Muscle layer of duodenum (tissue), 2 donors: ENCODE data around the gene ADSS1.

Experiments used
- H3K27ac ChIP-seq: one replicate; pipeline ENCODE4 v1.7.0; 2013; ENCODE audit warnings: mild to moderate bottlenecking, low read length
- H3K27me3 ChIP-seq: one replicate; pipeline ENCODE4 v1.7.0; 2013; ENCODE audit warnings: low read depth, mild to moderate bottlenecking, control low read depth, low read length
- H3K36me3 ChIP-seq, 2 donors: one replicate each; pipeline ENCODE4 v1.7.0; 2013; ENCODE audit warnings: low read length in 2 of 2, control low read depth in 1 of 2, mild to moderate bottlenecking in 1 of 2; ENCODE audit not compliant: insufficient read depth in 2 of 2, control insufficient read depth in 1 of 2
- H3K4me1 ChIP-seq, 2 donors: one replicate each; pipeline ENCODE4 v1.7.0; 2013; ENCODE audit warnings: low read length in 2 of 2, mild to moderate bottlenecking in 2 of 2, control low read depth in 1 of 2, moderate library complexity in 1 of 2; ENCODE audit not compliant: insufficient read depth in 2 of 2, control insufficient read depth in 1 of 2
- H3K4me3 ChIP-seq, 2 donors: one replicate each; pipeline ENCODE4 v1.7.0; 2013; ENCODE audit warnings: low read length in 2 of 2, low read depth in 1 of 2, mild to moderate bottlenecking in 1 of 2
- H3K9me3 ChIP-seq, 2 donors: one replicate each; pipeline ENCODE4 v1.7.0; 2013; ENCODE audit warnings: low read length in 2 of 2, control low read depth in 1 of 2, mild to moderate bottlenecking in 1 of 2; ENCODE audit not compliant: control insufficient read depth in 1 of 2
- donor health status: healthy.

Gene ADSS1

DNA sequence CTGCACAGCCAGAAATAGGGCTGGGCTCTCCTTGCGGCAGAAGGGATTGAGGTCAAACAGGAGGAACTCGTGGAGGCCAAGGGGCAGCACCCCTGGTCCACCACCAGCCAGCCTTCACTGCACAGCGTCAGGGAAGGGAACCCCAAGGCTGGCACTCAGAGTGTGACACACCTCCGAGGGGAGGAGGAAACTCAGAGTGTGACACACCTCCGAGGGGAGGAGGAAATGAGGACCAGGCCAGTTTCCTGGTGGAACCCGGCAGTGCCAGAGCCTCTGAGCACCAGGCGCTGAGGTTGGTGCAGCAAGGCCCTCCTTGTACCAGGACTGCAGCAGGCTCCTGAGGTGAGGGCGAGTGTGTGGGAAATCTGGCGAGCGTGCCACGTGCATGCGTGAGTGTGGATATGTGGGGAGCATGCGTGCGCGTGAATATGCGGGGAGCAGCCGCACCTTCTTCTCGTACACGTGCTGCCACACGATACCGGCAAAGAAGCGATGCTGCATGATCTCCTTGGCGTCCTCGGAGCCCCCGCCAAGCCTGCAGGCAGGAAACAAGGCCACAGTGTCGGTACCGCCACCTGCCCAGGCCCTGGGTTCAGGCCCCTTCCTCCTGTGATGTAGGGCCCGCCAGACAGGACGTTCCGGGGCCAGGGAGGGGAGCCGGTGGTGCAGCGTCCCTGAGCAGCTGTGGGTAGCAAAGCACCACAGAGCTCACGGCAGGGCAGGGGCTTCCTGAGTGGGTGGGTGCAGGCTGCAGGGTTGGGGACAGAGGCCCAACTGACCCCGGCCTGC, 48.1 kb downstream of the ADSS1 start:
- Histone ChIP-seq H3K36me3 (peaks cover 19 to 65% of the 10 kb centered on the region in 2 donors), H3K27me3 (no peaks in the 10 kb centered on the region), H3K4me1 (peaks cover 0 to 6% of the 10 kb centered on the region in 2 donors), H3K9me3 (no peaks in the 10 kb centered on the region), H3K4me3 (no peak overlapping the region), H3K27ac (no peak overlapping the region)

DNA sequence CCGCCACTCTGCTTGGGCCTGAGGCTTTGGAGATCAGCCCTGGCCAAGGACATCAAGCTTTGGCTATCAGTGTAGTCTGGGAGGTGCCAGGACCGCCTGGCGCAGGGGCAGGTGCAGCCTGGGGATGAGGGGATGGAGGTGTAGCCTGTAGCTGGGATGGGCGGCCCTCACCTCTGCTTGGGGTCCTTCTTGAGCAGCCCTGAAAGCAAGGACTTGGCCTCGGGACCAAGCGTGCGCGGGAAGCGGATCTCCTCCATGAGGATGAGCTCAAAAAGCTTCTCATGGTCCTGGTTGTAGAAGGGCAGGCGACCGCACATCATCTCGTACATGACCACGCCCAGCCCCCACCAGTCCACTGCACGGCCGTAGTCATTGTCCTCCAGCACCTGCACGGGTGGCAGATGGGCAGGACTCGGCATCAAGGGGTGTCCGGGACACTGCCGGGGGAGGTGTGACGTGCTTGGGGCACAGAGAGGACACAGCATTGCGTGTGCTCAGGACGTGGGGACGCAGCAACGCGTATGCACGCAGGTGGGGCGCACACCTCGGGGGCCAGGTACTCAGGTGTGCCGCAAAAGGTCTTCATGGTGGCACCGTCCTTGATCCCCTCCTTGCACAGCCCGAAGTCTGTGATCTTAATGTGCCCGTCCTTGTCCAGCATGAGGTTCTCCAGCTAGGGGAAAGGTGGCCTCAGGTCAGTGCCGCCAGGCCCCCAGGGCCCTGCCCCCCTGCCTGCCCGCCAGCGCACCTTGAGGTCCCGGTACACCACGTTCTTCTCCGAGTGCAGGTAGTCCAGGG, 48.9 kb downstream of the ADSS1 start:
- Histone ChIP-seq H3K4me1 (peaks cover 0 to 6% of the 10 kb centered on the region in 2 donors), H3K36me3 (peaks cover 19 to 67% of the 10 kb centered on the region in 2 donors), H3K27me3 (no peaks in the 10 kb centered on the region), H3K4me3 (no peak overlapping the region), H3K27ac (no peak overlapping the region), H3K9me3 (no peaks in the 10 kb centered on the region)

- H3K4me1 ChIP-seq = peaks cover 0 to 3% of the 10 kb centered on the region in 2 donors
- no peak overlapping the region for H3K4me3 ChIP-seq
- H3K27ac ChIP-seq = no peak overlapping the region
- no peaks in the 10 kb centered on the region for H3K9me3 ChIP-seq
- peaks cover 19 to 67% of the 10 kb centered on the region in 2 donors for H3K36me3 ChIP-seq
- no peaks in the 10 kb centered on the region for H3K27me3 ChIP-seq
Measured at GRCh38 chr14:104773505-104774452, 49.8 kb downstream of the ADSS1 start.

- H3K27me3 ChIP-seq = no peaks in the 10 kb centered on the region
- H3K36me3 ChIP-seq = peaks cover 19 to 67% of the 10 kb centered on the region in 2 donors
- H3K4me3 ChIP-seq = no peak overlapping the region
- H3K4me1 ChIP-seq = no peaks in the 10 kb centered on the region
- no peaks in the 10 kb centered on the region for H3K9me3 ChIP-seq
- no peak overlapping the region for H3K27ac ChIP-seq
Measured at GRCh38 chr14:104774453-104775072, 50.5 kb downstream of the ADSS1 start.

- Histone ChIP-seq H3K27ac (no peak overlapping the region), H3K27me3 (no peaks in the 10 kb centered on the region)
Measured at GRCh38 chr14:104775073-104775489, 51.1 kb downstream of the ADSS1 start.

DNA sequence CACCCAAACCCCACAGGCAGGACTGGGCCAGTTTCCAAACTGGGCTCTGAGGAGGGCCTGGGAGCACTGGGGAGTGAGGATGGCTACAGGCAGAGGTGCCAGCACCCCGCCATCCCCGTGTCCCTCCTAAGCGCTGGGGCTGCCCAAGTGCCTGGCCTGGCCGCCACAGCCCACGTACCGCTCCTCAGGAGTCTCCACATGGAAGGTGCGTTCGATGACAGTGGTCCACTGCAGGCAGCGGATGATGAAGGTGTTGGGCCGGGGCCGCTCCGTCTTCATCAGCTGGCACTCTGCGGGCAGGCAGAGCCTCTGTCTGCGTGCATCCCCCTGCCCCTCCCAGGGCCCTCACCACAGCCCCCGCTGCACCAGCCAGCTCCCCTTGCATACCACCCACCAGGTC, 52.5 kb downstream of the ADSS1 start:
- Histone ChIP-seq H3K27me3 (no peaks in the 10 kb centered on the region), H3K27ac (no peak overlapping the region), H3K9me3 (no peaks in the 10 kb centered on the region), H3K36me3 (peaks cover 14 to 51% of the 10 kb centered on the region in 2 donors), H3K4me1 (peaks cover 0 to 4% of the 10 kb centered on the region in 2 donors), H3K4me3 (no peak overlapping the region)

More at GRCh38 chr14:104775073-104775489, 51.1 kb downstream of the ADSS1 start:
- peaks cover 22 to 65% of the 10 kb centered on the region in 2 donors for H3K36me3 ChIP-seq
- no peaks in the 10 kb centered on the region for H3K4me1 ChIP-seq
- no peaks in the 10 kb centered on the region for H3K9me3 ChIP-seq
- H3K4me3 ChIP-seq = no peak overlapping the region

DNA sequence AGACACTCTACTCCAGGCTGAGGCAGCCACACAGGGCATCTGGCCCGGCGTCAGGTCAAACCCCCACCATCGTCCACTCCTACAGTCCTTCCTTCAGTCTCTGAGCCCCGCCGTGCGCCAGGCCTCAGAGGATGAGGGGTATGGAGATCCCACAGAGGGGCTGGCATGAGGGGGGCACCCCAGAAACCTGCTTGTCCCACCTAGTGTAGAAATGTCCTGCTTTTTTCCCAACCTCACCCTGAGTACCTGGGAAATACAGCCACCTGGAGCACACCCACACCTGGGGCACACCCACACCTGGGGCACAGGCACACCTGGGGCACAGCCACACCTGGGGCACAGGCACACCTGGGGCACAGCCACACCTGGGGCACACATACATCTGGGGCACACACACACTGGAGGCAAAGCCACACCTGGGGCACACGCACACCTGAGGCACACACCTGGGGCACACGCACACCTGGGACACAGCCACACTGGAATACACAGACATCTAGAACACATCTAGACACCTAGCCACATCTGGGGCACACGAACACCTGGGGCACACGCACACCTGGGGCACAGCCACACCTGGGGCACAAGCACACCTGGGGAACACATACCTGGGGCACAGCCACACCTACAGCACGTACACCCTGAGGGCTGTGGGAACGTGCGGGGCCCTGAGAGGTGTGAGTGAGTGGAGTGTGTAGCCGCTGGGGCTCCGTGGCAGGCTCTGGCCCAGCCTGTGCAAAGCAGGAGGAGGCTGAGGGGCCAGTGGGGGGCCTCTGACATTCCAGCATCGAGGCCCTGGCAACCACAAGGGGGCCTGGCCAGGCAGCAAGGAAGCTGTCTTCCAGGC, 53.2 kb downstream of the ADSS1 start:
- Histone ChIP-seq H3K4me3 (no peak overlapping the region), H3K36me3 (peaks cover 7 to 44% of the 10 kb centered on the region in 2 donors), H3K4me1 (peaks cover 0 to 7% of the 10 kb centered on the region in 2 donors), H3K9me3 (no peaks in the 10 kb centered on the region), H3K27ac (no peak overlapping the region), H3K27me3 (no peaks in the 10 kb centered on the region)

- H3K36me3 ChIP-seq = peaks cover 3 to 38% of the 10 kb centered on the region in 2 donors
- no peak overlapping the region for H3K27ac ChIP-seq
- no peaks in the 10 kb centered on the region for H3K27me3 ChIP-seq
- H3K4me3 ChIP-seq = no peak overlapping the region
- H3K4me1 ChIP-seq = peaks cover 0 to 7% of the 10 kb centered on the region in 2 donors
- no peaks in the 10 kb centered on the region for H3K9me3 ChIP-seq
Measured at GRCh38 chr14:104777808-104778249, 53.8 kb downstream of the ADSS1 start.

- peaks cover 0 to 7% of the 10 kb centered on the region in 2 donors for H3K4me1 ChIP-seq
- no peaks in the 10 kb centered on the region for H3K9me3 ChIP-seq
- H3K4me3 ChIP-seq = no peak overlapping the region
- H3K27ac ChIP-seq = no peak overlapping the region
- peaks cover 3 to 30% of the 10 kb centered on the region in 2 donors for H3K36me3 ChIP-seq
- no peaks in the 10 kb centered on the region for H3K27me3 ChIP-seq
Measured at GRCh38 chr14:104778694-104779331, 54.8 kb downstream of the ADSS1 start.
